ENCODE results near the gene FARS2.

GRCh38 chr6:5335020-5335419 lies 73.7 kb downstream of the FARS2 start:
- TF ChIP-seq, protein P1, sequence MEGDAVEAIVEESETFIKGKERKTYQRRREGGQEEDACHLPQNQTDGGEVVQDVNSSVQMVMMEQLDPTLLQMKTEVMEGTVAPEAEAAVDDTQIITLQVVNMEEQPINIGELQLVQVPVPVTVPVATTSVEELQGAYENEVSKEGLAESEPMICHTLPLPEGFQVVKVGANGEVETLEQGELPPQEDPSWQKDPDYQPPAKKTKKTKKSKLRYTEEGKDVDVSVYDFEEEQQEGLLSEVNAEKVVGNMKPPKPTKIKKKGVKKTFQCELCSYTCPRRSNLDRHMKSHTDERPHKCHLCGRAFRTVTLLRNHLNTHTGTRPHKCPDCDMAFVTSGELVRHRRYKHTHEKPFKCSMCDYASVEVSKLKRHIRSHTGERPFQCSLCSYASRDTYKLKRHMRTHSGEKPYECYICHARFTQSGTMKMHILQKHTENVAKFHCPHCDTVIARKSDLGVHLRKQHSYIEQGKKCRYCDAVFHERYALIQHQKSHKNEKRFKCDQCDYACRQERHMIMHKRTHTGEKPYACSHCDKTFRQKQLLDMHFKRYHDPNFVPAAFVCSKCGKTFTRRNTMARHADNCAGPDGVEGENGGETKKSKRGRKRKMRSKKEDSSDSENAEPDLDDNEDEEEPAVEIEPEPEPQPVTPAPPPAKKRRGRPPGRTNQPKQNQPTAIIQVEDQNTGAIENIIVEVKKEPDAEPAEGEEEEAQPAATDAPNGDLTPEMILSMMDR (IDR thresholded peaks at IDR 0.05) = no peak
- TF ChIP-seq POLR2A (IDR thresholded peaks at IDR 0.05) = no peak
